Left ventricle myocardium inferior (tissue), 1 donor: Measurements from ENCODE around the gene STKLD1. TPM values are rescaled to one million over a fixed set of nuclear protein-coding genes. Genes with fewer than 3 reads are reported as not detected.

Experiments
- DNase-seq: peaks from one replicate; pipeline ENCODE4 v3.0.0-alpha.2; 2020
- H3K27ac ChIP-seq: fragments of 200-600 bp; replicated peaks from 2 replicates; pipeline ENCODE4 v1.8.0; 2021
- H3K27me3 ChIP-seq: fragments of 200-600 bp; 2 replicates; pipeline ENCODE4 v1.8.0; 2021; ENCODE audit warnings: low read depth
- H3K36me3 ChIP-seq: fragments of 200-600 bp; 2 replicates; pipeline ENCODE4 v1.8.0; 2021
- H3K4me1 ChIP-seq: fragments of 200-600 bp; 2 replicates; pipeline ENCODE4 v1.8.0; 2021
- H3K4me3 ChIP-seq: fragments of 200-600 bp; 2 replicates; pipeline ENCODE4 v1.8.0; 2021; ENCODE audit warnings: mild to moderate bottlenecking, moderate library complexity
- H3K9me3 ChIP-seq: fragments of 200-600 bp; replicated peaks from 2 replicates; pipeline ENCODE4 v1.8.0; 2021
- CTCF ChIP-seq: fragments of 200-600 bp; IDR thresholded peaks from 2 replicates; pipeline ENCODE4 v1.8.0; 2021; ENCODE audit warnings: antibody characterized with exemption, mild to moderate bottlenecking, borderline replicate concordance
- intact Hi-C: fragments of 100-400 bp; cut with micrococcal nuclease; formaldehyde crosslinking; loops from one replicate; pipeline ENCODE4 v1.11.0; 2022
- total RNA-seq: library from RNA; stranded (reverse); fragmentation: NEBNext Ultra II Directional; extraction: Animal tissue kit (Norgen Biotek cat#: 25700); gene quantifications from one replicate; pipeline ENCODE4 v1.2.1, GENCODE V29; 2021
- donor health status: DM: no; HTN: yes; CAD: no; lungs with severe emphysema.

STKLD1 gene
- total RNA-seq, 1 donor from 2014 or later = not detected

- intact Hi-C loops = no loop called here
- H3K27ac ChIP-seq = no peak overlapping the region
- no peaks in the 10 kb centered on the region for H3K27me3 ChIP-seq
- H3K4me1 ChIP-seq = peaks cover 53% of the 10 kb centered on the region
- H3K4me3 ChIP-seq = no peak overlapping the region
- DNase-seq = no peak
- no peaks in the 10 kb centered on the region for H3K9me3 ChIP-seq
- peaks cover 62% of the 10 kb centered on the region for H3K36me3 ChIP-seq
- TF ChIP-seq CTCF = no peak
Observed at GRCh38 chr9:133349965-133350616, 26.1 kb upstream of the STKLD1 start.

GRCh38 chr9:133351526-133351907 lies 24.6 kb upstream of the STKLD1 start:
- no peaks in the 10 kb centered on the region for H3K9me3 ChIP-seq
- no peak overlapping the region for H3K27ac ChIP-seq
- peaks cover 56% of the 10 kb centered on the region for H3K4me1 ChIP-seq
- no peaks in the 10 kb centered on the region for H3K27me3 ChIP-seq
- no peak overlapping the region for H3K4me3 ChIP-seq
- no peak for DNase-seq
- intact Hi-C loops = no loop called here
- no peak for TF ChIP-seq CTCF
- H3K36me3 ChIP-seq = peaks cover 56% of the 10 kb centered on the region

GRCh38 chr9:133351908-133352634 lies 24.1 kb upstream of the STKLD1 start:
- peaks cover 56% of the 10 kb centered on the region for H3K36me3 ChIP-seq
- no peak for DNase-seq

GRCh38 chr9:133352635-133353340 lies 23.4 kb upstream of the STKLD1 start:
- peaks cover 56% of the 10 kb centered on the region for H3K36me3 ChIP-seq
- H3K4me3 ChIP-seq = no peak overlapping the region
- H3K9me3 ChIP-seq = no peaks in the 10 kb centered on the region
- no peak overlapping the region for H3K27ac ChIP-seq
- no peak for TF ChIP-seq CTCF
- H3K27me3 ChIP-seq = no peaks in the 10 kb centered on the region
- H3K4me1 ChIP-seq = peaks cover 58% of the 10 kb centered on the region
- intact Hi-C loops = no loop called here
- DNase-seq = no peak

More at GRCh38 chr9:133351908-133352634, 24.1 kb upstream of the STKLD1 start:
- Histone ChIP-seq H3K9me3 (no peaks in the 10 kb centered on the region), H3K27me3 (no peaks in the 10 kb centered on the region), H3K27ac (no peak overlapping the region), H3K4me1 (peaks cover 56% of the 10 kb centered on the region), H3K4me3 (no peak overlapping the region)
- intact Hi-C loops = no loop called here
- TF ChIP-seq CTCF = peak; percentile 49

- Histone ChIP-seq H3K36me3 (peaks cover 56% of the 10 kb centered on the region), H3K27ac (no peak overlapping the region), H3K4me3 (no peak overlapping the region), H3K4me1 (peaks cover 55% of the 10 kb centered on the region), H3K27me3 (no peaks in the 10 kb centered on the region), H3K9me3 (no peaks in the 10 kb centered on the region)
- TF ChIP-seq CTCF = no peak
- intact Hi-C loops = no loop called here
- DNase-seq = no peak
Observed at GRCh38 chr9:133353548-133353947, 22.6 kb upstream of the STKLD1 start.
